Measurements from ENCODE around the gene IGF1R.
"Not testable (repeated sequence)": the region's sequence is repeated elsewhere in the genome, so short reads cannot be mapped to it uniquely, and the experiment has no call there.

IGF1R gene

GRCh38 chr15:98978153-98978552, 329.8 kb downstream of the IGF1R start:
- H3K4me3 ChIP-seq (ENCODE audit: low read depth, low read length), result no peak overlapping the region

DNA sequence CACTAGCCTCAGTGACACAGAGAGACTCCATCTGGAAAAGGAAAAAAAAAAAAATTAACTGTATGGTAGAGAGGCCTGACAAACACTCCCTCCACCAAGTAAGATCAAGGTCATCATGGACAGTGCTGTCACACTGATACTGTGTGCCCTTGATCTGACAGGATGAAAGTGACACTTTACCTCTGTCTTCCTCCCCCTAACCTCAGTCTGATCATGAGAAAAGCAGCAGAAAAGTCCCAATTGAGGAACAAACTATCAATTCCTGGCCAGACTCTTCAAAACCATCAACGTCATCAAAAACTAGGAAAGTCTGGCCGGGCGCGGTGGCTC, 332.5 kb downstream of the IGF1R start:
- no peak overlapping the region for H3K4me3 ChIP-seq (ENCODE audit: low read depth, low read length)

GRCh38 chr15:98981851-98982722, 333.7 kb downstream of the IGF1R start:
- no peak overlapping the region for H3K4me3 ChIP-seq (ENCODE audit: low read depth, low read length)

- no peak overlapping the region for H3K4me3 ChIP-seq (ENCODE audit: low read depth, low read length)
These were observed 335.0 kb downstream of the IGF1R start for GRCh38 chr15:98983334-98983733.

DNA sequence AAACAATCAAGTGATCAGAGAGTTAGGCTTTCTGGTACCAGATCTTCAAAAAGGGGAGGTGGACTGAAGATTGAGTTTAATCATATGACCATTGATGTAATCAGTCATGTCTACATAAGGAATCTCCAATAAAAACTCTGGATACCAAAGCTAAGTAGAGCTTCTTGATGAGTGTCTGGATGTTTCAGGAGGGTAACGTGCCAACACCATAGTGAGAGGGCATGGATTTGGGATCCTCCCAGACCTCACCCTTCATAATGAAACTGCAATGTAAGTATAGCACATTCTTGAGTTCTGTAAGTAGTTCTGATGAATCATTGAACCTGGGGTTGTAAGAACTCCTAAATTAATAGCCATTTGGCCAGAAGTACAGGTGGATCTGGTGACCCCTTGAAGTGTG, 337.9 kb downstream of the IGF1R start:
- H3K4me3 ChIP-seq (ENCODE audit: low read depth, low read length), result no peak overlapping the region

DNA sequence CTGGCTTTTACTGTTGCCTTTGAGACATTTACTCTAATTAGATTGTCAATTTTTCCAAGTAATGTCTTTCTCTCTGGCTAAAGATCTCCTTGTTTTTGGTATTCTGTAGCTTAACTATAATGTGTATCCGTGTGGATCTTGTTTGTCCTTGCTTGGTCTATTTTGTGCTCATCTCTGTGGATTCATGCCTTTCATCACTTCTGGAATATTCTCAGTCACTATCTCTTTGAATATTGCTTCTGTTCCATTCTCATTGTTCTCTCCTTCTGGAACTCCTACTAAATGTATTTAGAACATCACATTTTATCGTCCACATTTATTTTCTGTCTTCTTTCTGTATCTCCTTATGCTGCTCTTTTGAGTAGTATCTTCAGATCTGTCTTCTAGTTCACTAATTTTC, 346.6 kb downstream of the IGF1R start:
- no peak overlapping the region for H3K4me3 ChIP-seq (ENCODE audit: low read depth, low read length)

DNA sequence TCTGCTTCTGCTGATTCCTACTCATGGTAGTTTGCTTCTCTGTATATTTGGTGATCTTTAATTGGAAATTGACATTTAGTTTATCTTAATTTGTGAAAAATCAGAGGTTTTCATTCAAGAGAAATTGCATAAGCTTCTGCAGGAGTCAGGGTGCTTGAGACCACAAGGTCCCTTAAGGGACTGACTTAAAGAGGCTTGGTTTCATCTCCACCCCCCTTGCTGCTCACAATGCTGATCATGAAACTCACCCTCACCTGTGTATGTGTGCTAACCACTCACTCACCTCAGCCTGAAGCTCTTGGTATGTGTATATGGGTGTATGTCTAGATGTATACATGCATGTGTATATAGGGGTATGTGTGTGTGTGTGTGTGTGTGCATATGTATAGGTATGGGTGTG, 347.8 kb downstream of the IGF1R start:
- no peak overlapping the region for H3K4me3 ChIP-seq (ENCODE audit: low read depth, low read length)

DNA sequence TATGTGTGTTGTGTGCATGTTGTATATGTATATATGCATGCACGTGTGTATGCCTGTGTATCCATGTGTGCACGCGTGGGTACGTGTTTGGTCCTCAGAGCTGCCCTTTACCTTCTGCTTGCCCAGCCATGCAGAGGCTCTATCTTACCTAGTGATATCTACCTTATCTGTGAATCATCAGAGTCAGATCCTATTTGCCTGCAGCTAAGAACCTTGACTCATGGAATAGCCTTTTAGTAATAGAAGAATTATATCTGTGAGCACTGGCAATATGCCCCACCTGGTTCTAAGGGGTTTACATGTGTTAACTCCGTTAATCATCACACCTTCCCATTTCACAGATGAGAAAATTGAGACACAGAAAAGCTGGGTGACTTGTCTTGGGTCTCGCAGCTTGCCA, 348.3 kb downstream of the IGF1R start:
- no peak overlapping the region for H3K4me3 ChIP-seq (ENCODE audit: low read depth, low read length)

- H3K4me3 ChIP-seq (ENCODE audit: low read depth, low read length), result no peak overlapping the region
These were observed 349.0 kb downstream of the IGF1R start for GRCh38 chr15:98997312-98997711.

- no peak overlapping the region for H3K4me3 ChIP-seq (ENCODE audit: low read depth, low read length)
These were observed 349.4 kb downstream of the IGF1R start for GRCh38 chr15:98997755-98998154.

GRCh38 chr15:98998279-98998678, 349.9 kb downstream of the IGF1R start:
- no peak overlapping the region for H3K4me3 ChIP-seq (ENCODE audit: low read depth, low read length)

DNA sequence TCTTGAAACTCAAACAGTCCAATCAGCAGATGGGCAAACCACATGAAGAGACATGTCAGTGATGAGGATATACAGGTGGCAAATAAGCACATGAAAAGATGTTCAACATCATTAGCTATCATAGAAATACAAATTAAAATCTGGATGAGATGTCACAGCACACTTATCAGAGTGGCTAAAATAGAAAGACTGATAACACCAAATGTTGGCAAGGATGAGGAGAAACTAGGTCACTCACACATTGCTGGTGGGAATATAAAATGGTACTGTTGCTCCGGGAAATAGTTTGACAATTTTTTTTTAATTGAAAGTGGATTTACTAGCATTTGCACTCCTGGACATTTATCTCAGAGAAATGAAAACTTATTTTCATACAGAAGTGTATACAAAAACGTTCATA, 350.9 kb downstream of the IGF1R start:
- H3K4me3 ChIP-seq (ENCODE audit: low read depth, low read length), result no peak overlapping the region

- no peak overlapping the region for H3K4me3 ChIP-seq (ENCODE audit: low read depth, low read length)
These were observed 353.9 kb downstream of the IGF1R start for GRCh38 chr15:99002226-99002625.

DNA sequence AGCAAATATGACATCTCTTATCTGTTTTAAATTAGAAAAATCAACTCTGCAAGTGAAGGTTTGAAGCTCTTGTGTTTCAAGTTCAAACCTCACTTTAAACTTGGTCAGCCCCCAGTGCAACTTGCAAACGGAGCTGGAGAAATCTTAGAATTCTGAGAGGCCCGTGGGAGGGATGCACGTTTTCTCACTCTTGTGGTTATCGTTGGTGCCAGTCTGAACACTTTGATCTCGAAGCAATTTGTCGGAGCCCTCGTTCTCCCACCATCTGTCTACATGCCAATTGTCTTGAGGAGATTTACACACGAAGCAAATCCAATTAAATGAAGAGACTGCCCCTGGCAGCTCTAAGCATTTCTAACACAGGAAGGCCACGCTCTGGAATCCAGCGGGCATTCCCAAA, 355.0 kb downstream of the IGF1R start:
- H3K4me3 ChIP-seq (ENCODE audit: low read depth, low read length), result not testable (repeated sequence)

DNA sequence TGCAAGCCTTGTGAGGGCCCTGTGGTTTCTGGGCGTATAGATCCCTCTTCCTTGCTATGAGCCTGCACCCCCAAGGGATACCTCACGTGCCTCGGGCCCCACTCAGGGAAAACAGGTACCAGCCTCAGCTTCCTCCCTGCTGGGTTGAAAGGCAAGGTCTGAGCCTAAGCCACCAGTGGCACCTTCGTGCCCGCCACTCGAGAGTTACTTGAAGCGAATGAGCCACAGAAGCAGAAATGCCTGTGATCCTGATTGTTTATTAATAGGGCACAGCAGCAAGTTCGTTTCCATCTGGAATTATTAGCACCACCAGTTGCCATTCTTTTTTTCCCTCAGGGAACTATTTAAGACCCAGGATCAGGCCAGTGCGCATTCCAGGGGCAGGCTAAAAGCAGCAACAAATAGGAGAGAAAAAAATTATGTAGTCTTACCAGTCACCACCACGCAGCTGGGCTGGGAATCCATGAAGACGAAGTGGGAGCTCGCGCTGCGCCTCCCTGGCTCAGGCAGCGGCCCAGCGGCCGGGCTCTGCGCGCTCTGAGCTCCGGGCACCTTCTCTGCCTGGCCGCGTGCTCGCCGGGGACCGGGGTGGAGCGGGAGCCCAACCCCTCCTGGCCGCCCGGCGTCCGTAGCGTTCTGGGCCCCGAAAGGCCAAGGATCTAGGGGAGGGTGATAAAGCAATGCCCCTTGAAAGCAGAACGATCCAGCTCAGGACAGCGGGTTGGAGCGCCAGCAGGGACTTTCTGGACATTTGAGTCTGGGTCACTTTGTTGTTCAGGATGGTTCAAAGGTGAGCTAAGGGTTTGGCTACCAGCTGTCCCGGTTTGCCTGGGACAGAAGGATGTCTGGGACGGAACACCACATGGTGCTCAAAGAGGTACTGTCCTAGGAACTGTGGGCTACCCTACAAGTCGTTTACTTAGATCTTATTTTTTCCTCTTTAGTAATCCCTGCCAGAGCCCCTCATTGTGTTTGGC, 356.9 kb downstream of the IGF1R start:
- not testable (repeated sequence) for H3K4me3 ChIP-seq (ENCODE audit: low read depth, low read length)

DNA sequence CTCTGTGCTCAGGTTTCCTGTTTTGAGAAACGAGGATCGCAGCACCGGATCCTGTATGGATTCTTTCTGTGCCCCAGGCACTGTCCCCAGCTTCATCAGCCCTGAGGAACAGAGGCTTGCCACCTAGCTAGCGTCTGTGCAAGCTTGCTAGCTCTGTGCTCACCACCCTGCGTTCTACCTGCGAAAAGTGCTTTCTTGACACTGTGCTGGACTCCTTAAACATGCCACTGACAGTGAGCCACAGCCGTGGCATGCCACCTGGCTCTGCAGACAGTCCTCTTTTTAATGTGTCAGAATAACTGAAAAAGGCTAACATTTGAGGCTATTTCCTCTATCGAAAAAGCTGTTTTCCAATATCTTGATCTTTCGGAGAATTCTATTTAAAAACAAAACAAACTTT, 357.8 kb downstream of the IGF1R start:
- H3K4me3 ChIP-seq (ENCODE audit: low read depth, low read length), result no peak overlapping the region

DNA sequence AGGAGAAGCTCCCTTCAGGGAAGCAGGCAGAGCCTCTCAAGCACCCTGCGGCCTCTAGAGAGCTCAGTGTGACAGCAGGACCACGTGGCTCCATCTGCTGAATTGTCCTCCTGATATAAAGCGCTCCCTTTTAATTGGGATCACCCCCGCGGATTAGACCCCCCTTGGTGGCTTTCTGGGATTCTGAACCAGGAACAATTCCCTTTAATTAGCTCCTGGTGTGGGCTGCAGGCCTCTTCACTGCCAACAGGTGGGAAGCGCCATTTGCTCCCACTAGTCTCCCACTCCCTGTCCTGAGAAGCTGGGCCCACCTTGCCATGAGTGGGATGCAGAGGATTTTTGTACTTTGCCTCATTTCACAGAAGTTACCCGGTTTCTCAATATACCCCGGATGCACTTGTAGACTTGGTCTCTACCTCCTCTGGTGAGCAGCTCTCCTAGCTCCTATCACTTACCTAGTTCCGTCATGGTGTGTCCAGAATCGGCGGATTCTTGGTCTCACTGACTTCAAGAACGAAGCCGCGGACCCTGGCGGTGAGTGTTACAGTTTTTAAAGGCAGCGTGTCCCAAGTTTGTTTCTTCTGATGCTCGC, 358.7 kb downstream of the IGF1R start:
- H3K4me3 ChIP-seq (ENCODE audit: low read depth, low read length), result no peak overlapping the region

DNA sequence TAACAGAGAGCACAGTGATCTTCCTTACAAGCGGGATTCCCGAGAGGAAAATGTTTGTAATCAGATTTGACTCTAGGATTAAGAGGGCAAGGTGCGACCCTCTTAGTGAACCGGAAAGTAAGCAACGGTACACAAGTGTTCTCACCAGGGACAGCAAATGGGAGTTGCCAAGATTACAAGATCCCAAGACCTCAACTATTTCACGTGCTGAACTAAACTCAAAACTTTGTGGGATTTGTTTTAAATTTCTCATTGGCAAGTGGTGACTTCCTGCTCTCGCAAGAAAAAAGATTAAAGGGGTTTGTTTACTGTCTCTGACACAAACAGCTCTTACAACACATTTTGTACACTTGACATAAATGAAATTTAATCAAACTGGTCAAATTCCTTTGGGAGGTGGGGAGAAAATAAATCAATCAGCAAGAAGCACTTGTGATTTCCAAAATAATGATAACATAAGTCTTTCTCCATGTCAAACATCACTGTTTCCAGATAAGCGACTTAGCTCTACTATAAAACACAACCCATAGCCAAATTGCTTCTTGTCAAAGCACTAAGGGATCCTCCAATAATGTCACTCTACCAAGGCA, 361.5 kb downstream of the IGF1R start:
- no peak overlapping the region for H3K4me3 ChIP-seq (ENCODE audit: low read depth, low read length)

GRCh38 chr15:99010768-99011167, 362.4 kb downstream of the IGF1R start:
- no peak overlapping the region for H3K4me3 ChIP-seq (ENCODE audit: low read depth, low read length)
